SK-N-MC (cell line): ENCODE data around the gene ASIC4.

Source experiments
- DNase-seq: peaks from one replicate; pipeline ENCODE4 v3.0.0-alpha.2; 2011; ENCODE audit warnings: low read depth, low spot score
- H3K27ac ChIP-seq: fragments of 200-600 bp; sonication (generic); 2 replicates; pipeline ENCODE4 v1.5.1; 2016; ENCODE audit warnings: mixed run types
- H3K36me3 ChIP-seq: fragments of 200-600 bp; sonication (generic); 2 replicates; pipeline ENCODE4 v1.6.1; 2017; ENCODE audit warnings: antibody characterized with exemption, low read length, mixed read lengths; ENCODE audit not compliant: insufficient read depth
- H3K4me3 ChIP-seq: fragments of 200-600 bp; sonication (generic); 2 replicates; pipeline ENCODE4 v1.5.1; 2016
- H3K9ac ChIP-seq: fragments of 200-600 bp; sonication (generic); 2 replicates; pipeline ENCODE4 v1.8.0; 2017; ENCODE audit warnings: mixed run types, mixed read lengths; ENCODE audit not compliant: insufficient read length
- H3K9me3 ChIP-seq: fragments of 200-600 bp; sonication (generic); 2 replicates; pipeline ENCODE4 v1.6.1; 2017; ENCODE audit warnings: low read depth, mild to moderate bottlenecking, antibody characterized with exemption, low read length, moderate library complexity, mixed read lengths
- EZH2 ChIP-seq: fragments of 200-600 bp; sonication (generic); IDR thresholded peaks from one replicate; pipeline ENCODE4 v1.6.1; 2017; ENCODE audit warnings: antibody characterized with exemption
- FOXP2 ChIP-seq: optimal IDR thresholded peaks from 2 replicates; pipeline ENCODE3; 2011; ENCODE audit warnings: mild to moderate bottlenecking, moderate library complexity; ENCODE audit not compliant: insufficient read depth; ENCODE audit errors: extremely low read length, control extremely low read depth
- POLR2AphosphoS5 ChIP-seq: IDR thresholded peaks from 2 replicates; pipeline ENCODE4 v1.6.1; 2012; ENCODE audit warnings: mild to moderate bottlenecking, low read depth, low read length, borderline replicate concordance

Gene ASIC4

GRCh38 chr2:219569041-219569440 lies 54.8 kb downstream of the ASIC4 start:
- no peak for DNase-seq
- H3K9ac ChIP-seq, result no peak overlapping the region
- TF ChIP-seq POLR2AphosphoS5 (no peak), EZH2 (no peak), FOXP2 (no peak)
- no peaks in the 10 kb centered on the region for H3K9me3 ChIP-seq
- no peak overlapping the region for H3K4me3 ChIP-seq
- H3K27ac ChIP-seq, result no peak overlapping the region
- H3K36me3 ChIP-seq, result no peaks in the 10 kb centered on the region

GRCh38 chr2:219569635-219570034 lies 55.4 kb downstream of the ASIC4 start:
- no peak for DNase-seq
- TF ChIP-seq FOXP2, result no peak
- TF ChIP-seq EZH2, result no peak
- no peak for TF ChIP-seq POLR2AphosphoS5
- Histone ChIP-seq H3K27ac (no peak overlapping the region), H3K4me3 (0 out of 2 replicates have a peak overlapping the region, but pooled peaks have one; percentile 80), H3K36me3 (no peaks in the 10 kb centered on the region), H3K9ac (no peak overlapping the region), H3K9me3 (no peaks in the 10 kb centered on the region)

GRCh38 chr2:219570194-219570923 lies 56.1 kb downstream of the ASIC4 start:
- H3K9me3 ChIP-seq, result no peaks in the 10 kb centered on the region
- H3K36me3 ChIP-seq, result no peaks in the 10 kb centered on the region
- H3K9ac ChIP-seq, result peak overlapping the region; percentile 81
- no peak overlapping the region for H3K27ac ChIP-seq
- H3K4me3 ChIP-seq, result peak overlapping the region; percentile 80
- DNase-seq, result no peak
- no peak for TF ChIP-seq POLR2AphosphoS5
- no peak for TF ChIP-seq EZH2
- TF ChIP-seq FOXP2, result no peak

GRCh38 chr2:219570924-219571310 lies 56.6 kb downstream of the ASIC4 start:
- TF ChIP-seq EZH2 (no peak), FOXP2 (no peak), POLR2AphosphoS5 (no peak)
- H3K27ac ChIP-seq, result no peak overlapping the region
- no peak for DNase-seq
- H3K36me3 ChIP-seq, result no peaks in the 10 kb centered on the region
- H3K9ac ChIP-seq, result peak overlapping the region; percentile 81
- H3K4me3 ChIP-seq, result peak overlapping the region; percentile 80
- H3K9me3 ChIP-seq, result no peaks in the 10 kb centered on the region

- Histone ChIP-seq H3K4me3 (peak within 1 kb of the TSS; percentile 80), H3K36me3 (no peaks in the 10 kb centered on the region), H3K9ac (peak within 1 kb of the TSS; percentile 81), H3K27ac (no peak within 1 kb of the TSS), H3K9me3 (no peaks in the 10 kb centered on the region)
- TF ChIP-seq EZH2 (no peak), POLR2AphosphoS5 (no peak; the same call in 1 of the 2 replicates), FOXP2 (no peak)
- no peak for DNase-seq
Measured at GRCh38 chr2:219571311-219572236, 57.3 kb downstream of the ASIC4 start, which contains the start of gene OBSL1. Gene OBSL1 (minus strand): TSS chr2:219571539. CDS start chr2:219571232, 307 bp downstream.

- peak within 1 kb of the TSS; percentile 81 for H3K9ac ChIP-seq
- no peak within 1 kb of the TSS for H3K27ac ChIP-seq
- peak within 1 kb of the TSS; percentile 80 for H3K4me3 ChIP-seq
Measured at GRCh38 chr2:219572237-219573001, 58.1 kb downstream of the ASIC4 start, which contains the start of gene INHA. Gene INHA (plus strand): TSS chr2:219572310. CDS start chr2:219572375, 65 bp downstream.

GRCh38 chr2:219573166-219573565 lies 58.9 kb downstream of the ASIC4 start:
- no peak for TF ChIP-seq FOXP2
- no peak for TF ChIP-seq POLR2AphosphoS5
- no peak for TF ChIP-seq EZH2
- no peak overlapping the region for H3K9ac ChIP-seq
- H3K4me3 ChIP-seq, result no peak overlapping the region
- no peak for DNase-seq
- H3K27ac ChIP-seq, result no peak overlapping the region
- H3K9me3 ChIP-seq, result no peaks in the 10 kb centered on the region
- no peaks in the 10 kb centered on the region for H3K36me3 ChIP-seq

More at GRCh38 chr2:219572237-219573001, 58.1 kb downstream of the ASIC4 start, which contains the start of gene INHA:
- no peaks in the 10 kb centered on the region for H3K36me3 ChIP-seq
- no peaks in the 10 kb centered on the region for H3K9me3 ChIP-seq
- no peak for TF ChIP-seq EZH2
- no peak for TF ChIP-seq POLR2AphosphoS5
- TF ChIP-seq FOXP2, result no peak
- no peak for DNase-seq
